HG03064 (cell line): ENCODE results near the gene KIF2A.
"Not testable (repeated sequence)": the region's sequence is repeated elsewhere in the genome, so short reads cannot be mapped to it uniquely, and the experiment has no call there.

Source experiments
- ATAC-seq: cut with Tn5 transposase; IDR thresholded peaks from one replicate; pipeline ENCODE4 v1.9.1; 2021; ENCODE audit warnings: low read depth; ENCODE audit not compliant: unreplicated experiment

Gene KIF2A

DNA sequence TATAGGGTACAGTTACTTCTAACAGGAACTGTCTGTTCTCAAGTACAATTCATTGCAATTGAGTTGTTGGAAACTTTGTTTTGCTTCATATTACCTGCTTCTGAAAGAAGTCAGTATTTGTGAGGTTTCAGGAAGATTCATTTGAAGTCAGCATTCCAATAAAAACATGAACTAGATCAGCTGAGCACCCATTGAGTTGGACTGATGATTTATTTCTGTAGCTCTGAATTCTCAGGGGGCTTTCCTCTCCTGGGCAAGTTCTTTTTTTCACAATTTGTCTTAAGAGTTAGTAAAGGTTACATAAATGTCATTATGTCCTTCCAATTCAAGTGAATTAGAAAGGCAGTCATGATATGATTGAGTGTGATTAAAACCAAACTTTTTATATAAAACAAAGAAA lies 16.2 kb upstream of the KIF2A start:
- ATAC-seq: no peak

DNA sequence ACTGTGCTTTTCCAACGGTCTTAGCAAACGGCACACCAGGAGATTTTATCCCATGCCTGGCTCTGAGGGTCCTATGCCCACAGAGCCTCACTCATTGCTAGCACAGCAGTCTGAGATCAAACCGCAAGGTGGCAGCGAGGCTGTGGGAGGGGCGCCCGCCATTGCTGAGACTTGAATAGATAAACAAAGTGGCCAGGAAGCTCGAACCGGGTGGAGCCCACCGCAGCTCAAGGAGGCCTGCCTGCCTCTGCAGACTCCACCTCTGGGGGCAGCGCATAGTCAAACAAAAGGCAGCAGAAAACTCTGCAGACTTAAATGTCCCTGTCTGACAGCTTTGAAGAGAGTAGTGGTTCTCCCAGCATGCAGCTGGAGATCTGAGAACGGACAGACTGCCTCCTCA lies 14.2 kb upstream of the KIF2A start:
- ATAC-seq: not testable (repeated sequence)

DNA sequence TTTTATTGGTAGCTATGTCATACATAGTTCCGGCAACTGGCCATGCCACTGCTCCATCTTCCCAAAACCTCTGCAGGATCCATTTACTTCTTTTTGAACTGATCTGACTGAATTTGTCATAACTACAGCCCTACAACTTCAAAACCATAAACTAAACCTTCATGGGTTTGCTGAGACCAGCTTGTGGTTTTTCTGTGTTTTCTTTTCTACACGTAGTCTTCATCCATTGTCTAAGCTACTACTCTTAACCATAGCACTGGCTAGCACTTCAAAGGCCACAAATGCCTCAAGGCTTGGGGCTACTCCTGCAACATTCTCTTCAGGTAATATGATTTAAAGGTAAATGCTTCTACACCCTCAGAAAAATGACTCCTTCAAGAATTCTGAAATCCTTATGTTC lies 9.0 kb upstream of the KIF2A start:
- no peak for ATAC-seq

DNA sequence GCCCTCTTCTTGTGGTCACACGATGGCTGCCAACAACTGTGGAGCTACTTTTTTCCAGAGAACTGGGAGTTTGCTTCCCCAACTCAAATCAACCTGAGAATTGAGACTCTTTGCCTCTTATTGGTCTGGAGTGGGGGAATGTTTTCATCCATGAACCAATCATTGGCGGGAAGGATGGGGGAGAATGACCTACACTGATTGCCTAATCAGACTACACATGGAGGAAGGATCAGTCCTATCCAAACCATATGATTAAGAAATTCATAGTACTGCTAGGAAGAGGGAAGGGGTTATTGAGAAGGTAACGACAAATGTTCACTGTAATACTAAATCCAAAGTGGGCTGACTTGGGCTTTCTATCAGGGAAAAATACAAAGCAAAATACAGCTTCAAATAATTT lies 7.9 kb upstream of the KIF2A start:
- ATAC-seq: no peak

DNA sequence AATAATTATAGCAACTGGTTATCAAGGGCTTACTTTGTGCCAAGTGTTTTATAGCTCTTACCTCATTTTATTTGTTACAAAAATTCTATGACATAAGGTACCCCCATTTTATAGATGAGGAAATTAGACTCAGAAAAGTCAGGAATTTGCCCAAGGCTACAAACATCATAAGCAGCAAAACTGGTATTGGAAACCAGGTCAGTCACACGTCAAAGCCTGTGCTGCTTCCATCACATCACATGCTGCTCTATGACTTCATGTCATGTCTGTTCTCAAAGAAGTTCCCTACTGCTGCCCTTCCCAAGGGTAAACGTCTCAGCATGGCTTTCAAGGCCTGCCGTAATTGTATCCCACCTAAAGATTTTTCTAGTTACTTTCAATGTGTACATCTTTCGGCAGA lies 6.9 kb upstream of the KIF2A start:
- no peak for ATAC-seq

DNA sequence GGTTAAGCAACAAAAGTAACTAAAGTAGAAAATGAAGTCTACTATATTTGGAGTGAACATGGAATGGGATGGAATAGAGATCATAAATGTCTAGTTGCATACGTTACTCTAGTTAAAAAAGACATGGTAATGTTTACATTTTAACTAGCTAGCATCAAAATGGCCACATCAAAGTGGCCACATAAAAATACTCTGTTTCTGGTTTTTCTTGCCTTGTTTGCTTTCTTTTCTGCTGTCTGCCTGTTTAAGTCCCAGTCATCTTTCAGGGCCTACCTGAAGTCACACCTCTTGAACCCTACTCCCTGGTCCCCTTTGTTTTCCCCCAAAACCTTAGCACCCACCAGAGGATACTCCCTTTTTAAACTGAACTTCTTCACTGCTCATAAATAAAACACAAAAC lies 6.4 kb upstream of the KIF2A start:
- no peak for ATAC-seq

DNA sequence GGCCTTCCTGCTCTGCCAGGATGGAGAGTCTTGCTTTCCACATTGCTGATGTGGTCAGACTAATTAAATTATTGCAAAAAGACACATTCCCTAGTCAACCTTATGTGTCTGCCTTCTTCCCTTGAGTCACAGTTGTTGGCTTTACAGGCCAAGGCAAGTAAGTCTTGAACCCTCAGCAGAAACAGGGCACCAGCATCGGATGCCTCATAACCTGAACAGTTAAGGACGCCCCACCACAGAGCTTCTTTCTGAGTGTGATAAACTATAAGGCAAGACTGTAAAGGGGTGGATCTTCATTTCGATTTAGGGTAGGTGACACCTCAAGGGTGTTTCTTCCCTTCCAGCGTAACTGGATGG lies 670 bp upstream of the KIF2A start:
- no peak for ATAC-seq

DNA sequence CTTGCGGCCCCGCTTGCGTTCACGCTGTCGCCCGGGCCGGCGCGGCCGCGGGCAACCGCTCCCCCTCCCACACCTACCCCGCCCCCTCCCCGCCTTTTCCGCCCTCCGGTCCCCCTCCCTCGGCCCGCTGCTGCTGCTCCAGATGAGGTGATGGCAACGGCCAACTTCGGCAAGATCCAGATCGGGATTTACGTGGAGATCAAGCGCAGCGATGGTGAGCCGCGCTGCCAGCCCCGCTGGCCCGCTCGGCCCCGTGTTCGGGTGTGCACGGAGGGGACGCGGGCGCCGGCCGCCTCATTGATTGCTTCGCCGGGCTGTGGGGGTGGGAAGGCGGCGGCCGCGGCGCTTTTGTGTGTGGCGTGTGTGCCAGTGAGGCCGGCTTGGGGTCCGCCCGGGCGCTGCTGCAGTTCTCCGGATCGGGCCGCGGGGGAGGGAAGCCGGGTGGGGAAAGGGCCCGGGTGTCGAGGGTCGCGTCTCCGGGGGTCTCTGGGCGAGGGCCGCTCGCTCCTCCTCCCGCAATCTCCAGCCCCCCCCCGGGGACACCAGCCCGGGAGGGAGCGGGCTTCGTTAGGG lies 403 bp downstream of the KIF2A start:
- ATAC-seq: peak; percentile 45

DNA sequence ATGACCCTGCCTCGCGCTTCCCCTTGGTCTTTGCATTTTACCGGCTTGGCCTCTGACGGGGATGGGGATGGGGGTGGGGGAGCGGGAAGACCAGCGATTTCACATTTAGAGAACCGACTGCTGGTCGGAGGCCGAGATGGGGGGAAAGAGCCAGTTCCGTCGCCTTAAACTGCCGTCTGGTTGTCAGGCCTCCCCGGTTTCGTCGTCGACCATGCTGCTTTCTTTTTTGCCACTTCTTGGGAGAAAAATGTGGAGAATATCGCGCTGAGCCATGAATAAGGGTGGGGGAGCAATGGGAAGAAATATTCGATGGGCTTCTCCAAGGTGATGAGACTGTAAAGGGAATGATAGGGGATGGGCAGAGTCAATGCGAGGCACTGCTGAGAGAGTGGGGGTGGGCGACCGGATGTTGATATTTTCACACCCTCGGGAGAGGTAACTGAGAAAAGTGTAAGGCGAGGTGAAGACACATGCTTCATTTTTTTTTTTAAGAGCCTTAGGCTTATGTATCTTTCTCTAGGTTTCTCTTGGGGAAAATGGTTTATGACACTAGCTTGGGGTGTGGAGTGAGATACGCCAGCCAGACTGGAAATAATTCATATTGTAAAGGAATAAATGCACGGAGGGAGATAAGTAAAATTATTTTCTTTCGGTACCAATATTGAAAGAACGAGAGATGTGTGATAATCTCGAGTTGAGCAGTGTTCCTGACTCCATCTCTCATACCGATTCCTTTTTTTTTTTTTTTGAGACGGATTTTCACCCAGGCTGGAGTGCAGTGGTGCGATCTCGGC lies 1.1 kb downstream of the KIF2A start:
- no peak for ATAC-seq

DNA sequence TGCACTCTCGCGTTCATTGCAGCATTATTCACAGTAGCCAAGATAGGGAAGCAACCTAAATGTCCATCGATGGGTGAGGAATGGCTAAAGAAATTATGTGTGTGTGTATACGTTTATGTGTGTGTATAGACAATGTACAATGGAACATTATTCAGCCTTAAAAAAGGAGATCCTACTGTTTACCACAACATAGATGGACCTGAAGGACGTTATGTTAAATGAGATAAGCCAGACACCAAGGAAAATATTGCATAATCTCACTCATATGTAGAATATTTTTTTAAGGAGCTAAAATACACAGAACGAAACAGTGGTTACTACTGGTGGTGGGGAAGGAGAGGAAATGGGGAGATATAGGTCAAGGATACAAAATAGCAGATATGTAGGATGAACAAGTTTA lies 2.4 kb downstream of the KIF2A start:
- no peak for ATAC-seq

DNA sequence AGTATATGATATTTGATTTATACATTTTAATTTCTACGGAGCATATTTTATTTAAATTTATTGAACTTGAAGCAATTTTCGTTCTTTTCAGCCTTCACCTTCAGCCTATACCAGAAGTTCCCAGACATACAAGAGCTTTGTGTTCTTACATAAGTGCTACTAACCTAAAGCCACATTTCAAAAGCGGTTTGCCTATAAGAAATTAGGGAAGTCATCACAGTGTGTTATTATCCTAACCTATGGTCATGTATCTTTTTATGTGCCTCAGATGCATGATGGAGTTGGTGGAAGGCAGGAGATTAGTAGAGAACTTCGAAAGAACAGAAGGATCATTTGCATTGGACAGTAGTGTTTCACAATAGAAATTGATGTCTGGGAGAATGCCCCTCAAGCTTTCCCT lies 3.1 kb downstream of the KIF2A start:
- ATAC-seq: no peak

DNA sequence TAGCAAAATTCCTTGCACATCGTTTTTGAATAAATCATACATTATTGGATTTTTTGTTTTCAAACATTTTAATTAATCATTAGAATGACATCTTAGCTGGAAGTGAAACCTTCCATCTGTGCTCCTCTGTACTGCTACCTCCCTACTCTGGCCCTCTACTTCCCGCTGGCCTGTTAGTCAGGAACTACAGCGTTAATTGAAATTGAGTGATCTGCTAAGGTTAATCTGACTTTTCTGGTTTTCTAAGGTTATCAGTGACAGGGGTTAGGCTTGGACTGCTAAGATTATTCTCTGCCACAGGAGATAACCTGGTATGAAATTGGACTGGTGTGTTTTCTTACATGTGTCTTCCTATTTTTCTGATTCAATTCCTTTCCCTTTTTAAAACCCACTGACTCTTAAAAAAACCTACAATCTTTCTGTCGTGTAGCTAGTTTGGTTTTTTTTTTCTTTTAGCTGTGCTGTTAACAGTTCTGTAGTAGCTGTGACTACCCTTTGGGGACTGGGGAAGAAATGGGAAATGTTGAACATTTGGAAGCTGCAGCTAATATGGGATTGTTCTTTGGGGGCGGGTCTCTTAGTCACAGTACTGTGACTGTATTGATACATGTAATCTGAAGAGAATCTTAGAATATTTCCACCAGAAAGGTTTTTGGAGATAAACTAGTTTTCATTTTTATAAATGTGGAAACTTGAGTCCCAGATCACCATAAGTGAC lies 4.6 kb downstream of the KIF2A start:
- no peak for ATAC-seq

DNA sequence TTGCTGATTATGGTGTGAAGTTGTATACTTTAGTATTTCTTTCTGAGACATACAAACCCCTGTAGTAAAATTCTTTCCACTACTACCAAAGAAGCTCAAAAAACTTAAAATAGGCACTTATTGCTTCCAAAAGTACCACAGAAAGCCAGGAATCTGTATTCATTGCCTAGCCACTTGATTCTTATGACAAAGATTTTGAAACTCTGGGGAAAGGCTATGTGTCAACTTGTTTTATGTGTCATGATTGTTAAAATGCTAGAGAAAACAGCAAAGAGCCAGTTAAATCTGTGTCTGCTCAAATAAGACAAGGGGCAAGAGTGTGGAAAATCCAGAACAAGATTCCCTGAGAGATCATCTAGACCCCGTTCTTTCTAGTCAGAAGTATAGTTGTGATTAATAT lies 6.0 kb downstream of the KIF2A start:
- no peak for ATAC-seq

DNA sequence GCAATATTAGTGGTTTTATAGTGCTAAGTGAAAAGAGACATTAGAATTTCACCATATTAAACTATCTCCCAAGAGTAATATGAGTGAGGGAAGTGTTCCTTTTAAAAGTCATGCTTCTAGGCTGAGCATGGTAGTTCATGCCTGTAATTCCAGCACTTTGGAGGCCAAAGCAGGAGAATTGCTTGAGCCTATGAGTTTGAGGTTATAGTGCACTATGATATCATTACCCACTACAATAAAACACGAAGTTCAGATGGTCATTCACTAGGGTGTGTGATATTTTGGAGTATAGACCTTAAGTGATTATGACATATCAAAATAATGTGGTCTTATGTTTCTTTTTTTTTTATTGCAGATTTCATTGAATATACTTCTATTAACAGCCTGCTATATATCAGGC lies 6.7 kb downstream of the KIF2A start:
- ATAC-seq: no peak

DNA sequence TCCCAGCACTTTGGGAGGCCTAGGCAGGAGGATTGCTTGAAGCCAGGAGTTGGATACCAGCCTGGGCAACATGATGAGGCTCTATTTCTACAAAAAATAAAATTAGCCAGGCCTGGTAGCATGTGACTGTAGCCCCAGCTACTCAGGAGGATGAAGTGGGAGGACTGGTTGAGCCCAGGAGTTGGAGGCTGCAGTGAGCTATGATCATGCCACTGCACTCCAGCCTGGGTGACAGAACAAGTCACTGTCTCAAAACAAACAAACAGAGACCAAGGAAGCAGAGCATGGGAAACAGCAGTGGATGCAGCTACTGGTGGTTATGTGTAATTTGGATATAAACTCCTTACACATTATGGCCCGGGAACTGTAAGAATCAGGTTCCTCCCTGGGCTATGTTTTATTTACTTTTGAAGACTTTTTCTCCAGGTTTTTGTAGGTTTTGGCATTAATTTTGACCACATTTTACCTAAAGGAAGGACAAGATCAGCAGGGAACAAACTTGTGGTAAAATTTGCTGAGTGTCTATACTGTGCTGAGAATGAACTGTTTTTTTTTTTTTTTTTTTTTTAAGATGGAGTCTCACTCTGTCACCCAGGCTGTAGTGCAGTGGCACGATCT lies 8.3 kb downstream of the KIF2A start:
- no peak for ATAC-seq

DNA sequence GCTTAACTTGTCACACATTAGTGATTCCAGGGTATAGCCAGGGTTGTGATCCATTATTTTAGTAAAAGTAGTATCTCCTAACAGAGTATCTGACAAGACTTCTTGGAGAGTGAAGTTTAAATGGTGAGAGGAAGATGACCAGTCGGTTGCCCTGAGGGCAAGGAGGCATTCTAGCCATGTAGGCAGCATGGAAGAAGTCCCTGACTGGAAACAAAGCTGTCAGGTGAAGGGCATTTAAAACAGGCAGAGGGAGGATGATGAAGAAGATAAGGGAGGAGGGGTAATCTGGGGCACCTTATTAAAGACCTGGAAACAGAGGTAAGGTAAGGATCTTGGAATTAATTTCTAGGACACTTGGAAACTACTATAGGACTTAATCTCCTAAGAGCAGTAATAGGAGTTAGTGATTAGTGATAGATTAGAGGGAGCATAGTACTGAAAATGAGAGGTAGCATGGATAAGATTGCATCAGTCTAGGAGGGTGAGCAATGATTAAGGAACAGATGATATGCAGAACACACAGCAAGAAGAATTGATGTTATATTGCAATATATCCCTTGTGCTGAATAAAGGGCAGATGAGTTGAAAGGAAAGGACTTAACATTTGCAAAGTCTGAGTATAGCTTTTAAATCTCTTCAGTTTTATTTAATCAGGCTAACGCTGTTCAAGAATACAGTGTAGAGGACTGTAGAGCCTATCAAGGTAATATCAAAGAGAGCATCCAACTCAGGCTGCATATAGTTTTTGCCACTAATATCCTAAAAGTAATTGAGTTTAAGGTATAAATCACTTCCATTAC lies 9.6 kb downstream of the KIF2A start:
- no peak for ATAC-seq

DNA sequence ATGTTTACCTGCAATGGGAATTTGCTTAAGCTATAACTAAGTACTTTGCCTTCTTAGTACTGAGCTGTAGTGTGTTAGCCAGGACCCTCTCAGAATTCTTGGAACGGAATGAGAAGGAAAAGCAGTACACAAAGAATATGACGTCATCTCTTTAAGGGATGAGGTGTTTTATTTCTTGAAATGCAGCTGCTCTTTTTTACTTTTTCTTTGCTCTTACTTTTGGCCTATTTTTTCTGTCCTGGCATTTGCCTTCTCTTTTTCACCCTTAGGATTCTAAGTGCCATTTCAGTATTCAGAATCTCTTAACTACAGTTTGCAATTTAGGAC lies 10.1 kb downstream of the KIF2A start:
- no peak for ATAC-seq

DNA sequence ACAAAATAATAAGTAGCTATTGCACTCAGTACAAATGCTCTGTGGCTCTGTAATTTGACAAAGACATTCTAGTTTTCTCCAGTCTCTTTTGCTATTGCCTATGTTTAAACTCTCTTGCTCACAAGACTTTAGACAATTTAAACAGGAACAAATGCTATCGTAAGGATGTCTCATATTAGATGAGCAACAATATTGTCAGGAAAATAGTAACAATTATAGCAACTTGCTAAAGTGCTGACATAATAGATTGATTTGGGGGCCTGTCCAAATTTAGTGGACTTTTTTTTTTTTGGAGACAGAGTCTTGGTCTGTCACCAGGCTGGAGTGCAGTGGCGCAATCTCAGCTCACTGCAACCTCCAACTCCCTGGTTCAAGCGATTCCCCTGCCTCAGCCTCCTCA lies 11.8 kb downstream of the KIF2A start:
- no peak for ATAC-seq

DNA sequence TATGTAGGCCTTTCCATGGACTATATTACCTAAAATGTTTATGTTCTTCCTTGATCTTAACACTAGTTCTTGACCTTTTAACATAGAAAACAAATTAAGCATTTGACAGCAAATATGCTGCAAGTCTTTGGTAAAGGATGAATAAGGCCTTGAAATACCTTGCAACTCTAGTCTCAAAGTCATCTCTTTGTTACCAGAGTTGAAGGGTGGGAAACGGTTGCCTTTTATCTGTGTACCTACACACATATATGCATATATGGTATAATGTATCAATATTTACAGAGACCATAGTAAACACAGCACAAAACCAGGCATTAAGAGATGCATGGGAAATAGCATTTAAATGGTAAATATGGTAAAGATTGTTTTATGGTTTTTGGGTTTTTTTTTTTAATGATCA lies 16.5 kb downstream of the KIF2A start:
- no peak for ATAC-seq

DNA sequence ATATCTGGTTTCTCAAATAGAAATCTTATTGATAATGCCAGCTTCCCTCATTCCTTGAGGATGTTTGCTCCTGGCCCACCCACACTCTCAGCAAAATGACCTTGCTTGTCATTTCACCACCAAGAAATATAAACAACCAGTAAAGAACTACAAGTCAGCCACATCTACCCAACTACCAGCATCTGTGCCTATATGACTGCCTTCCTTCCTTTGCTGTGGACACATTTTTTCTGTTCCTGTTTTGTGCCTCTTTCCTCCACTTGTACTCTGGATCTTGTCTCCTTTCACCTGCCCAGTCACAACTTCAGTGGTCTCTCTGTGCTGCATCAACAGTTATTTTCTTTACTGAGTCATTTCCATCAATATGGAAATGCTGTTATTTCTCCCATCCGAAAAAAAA lies 20.3 kb downstream of the KIF2A start:
- no peak for ATAC-seq

DNA sequence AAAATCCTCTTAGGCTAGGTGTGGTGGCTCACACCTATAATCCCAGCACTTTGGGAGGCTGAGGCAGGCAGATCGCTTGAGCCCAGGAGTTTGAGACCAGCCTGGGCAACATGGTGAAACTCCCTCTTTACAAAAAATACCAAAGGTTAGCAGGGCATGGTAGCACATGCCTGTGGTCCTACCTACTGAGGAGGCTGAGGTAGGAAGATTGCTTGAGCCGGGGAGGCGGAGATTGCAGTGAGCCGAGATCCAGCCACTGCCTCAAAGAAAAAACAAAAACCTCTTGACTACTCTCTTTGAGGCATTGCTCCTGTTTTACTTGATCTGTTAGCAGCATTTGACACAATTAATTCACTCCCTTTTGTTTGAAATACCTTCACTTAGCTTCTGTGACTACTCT lies 20.7 kb downstream of the KIF2A start:
- no peak for ATAC-seq
